ENCODE data around the gene PEA15. TPM values are rescaled to one million over a fixed set of nuclear protein-coding genes. Genes with fewer than 3 reads are reported as not detected.

The PEA15 gene
- total and polyA plus RNA-seq, 2 donors (not counting 3 experiments of a cell fraction or from before 2014, with no cell fraction given), result 250 to 304 TPM

DNA sequence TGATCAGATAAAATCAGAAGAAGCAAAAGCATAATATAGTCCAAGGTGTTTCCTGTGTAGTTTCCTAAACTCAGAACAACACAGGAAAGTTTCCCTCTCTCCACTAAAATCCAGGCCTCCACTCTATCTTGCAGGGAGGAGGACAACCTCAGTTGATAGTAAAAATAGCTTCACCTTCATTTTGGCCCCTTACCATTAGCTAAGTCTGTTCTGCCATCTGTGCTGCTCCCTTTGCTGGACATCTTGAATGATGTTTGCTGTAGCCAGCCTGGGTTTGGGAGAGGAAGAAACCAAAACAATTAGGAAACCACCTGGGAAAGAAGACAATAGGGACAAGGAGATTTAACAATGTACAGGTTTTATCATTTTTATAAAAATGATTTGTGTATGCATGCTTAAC is 38.6 kb downstream of the PEA15 start:
- no peak overlapping the region for H3K4me3 ChIP-seq (replicated peaks in 1 of 3; ENCODE audit: insufficient read depth in 1 of 3, low read depth in 1 of 3, low read length in 3 of 3)
- FAIRE-seq (no peak), DNase-seq (ENCODE audit: low read depth, low spot score) (peak; percentile 60)
- ChIA-PET POLR2A (interaction anchor here (1.1 kb wide), 1 partner anchor 16 kb away, joined by 3 read pairs; no protein-coding TSS in a partner anchor), CTCF (interaction anchor here (0.7 to 7.5 kb wide), 8 partner anchors 8 to 51 kb away, joined by 3 to 61 read pairs (median 6); no protein-coding TSS in a partner anchor)
- TF ChIP-seq MYC (IDR thresholded peaks at IDR 0.05; ENCODE audit: low read depth, low read length), result no peak
- TF ChIP-seq CTCF (IDR thresholded peaks at IDR 0.05; ENCODE audit: extremely low read depth in 1 of 2, insufficient read depth in 1 of 2, low read depth in 1 of 2, low read length in 2 of 2), result no peak
- no peak for TF ChIP-seq POLR2A (IDR thresholded peaks at IDR 0.05; ENCODE audit: low read depth, low read length)
- TF ChIP-seq JUN (IDR thresholded peaks at IDR 0.05; ENCODE audit: borderline replicate concordance, insufficient read depth, insufficient read length, low read depth), result no peak
- no peak for TF ChIP-seq FOS (IDR thresholded peaks at IDR 0.05; ENCODE audit: borderline replicate concordance, insufficient read depth, low read length)
- no peak for TF ChIP-seq GATA2 (IDR thresholded peaks at IDR 0.05; ENCODE audit: insufficient read depth, insufficient read length, low read depth, low read length)
- TF ChIP-seq EZH2 (IDR thresholded peaks at IDR 0.05; ENCODE audit: borderline replicate concordance, low read depth, low read length, severe bottlenecking), result no peak
- TF ChIP-seq POLR2AphosphoS5 (IDR thresholded peaks at IDR 0.05; ENCODE audit: insufficient read depth, low read depth, low read length), result no peak
- TF ChIP-seq, protein P1, sequence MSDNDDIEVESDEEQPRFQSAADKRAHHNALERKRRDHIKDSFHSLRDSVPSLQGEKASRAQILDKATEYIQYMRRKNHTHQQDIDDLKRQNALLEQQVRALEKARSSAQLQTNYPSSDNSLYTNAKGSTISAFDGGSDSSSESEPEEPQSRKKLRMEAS (IDR thresholded peaks at IDR 0.05; ENCODE audit: insufficient read depth, insufficient read length), result no peak
- no peak overlapping the region for H2AFZ ChIP-seq (ENCODE audit: low read depth, low read length)
- peaks cover 5% of the 10 kb centered on the region for H3K4me1 ChIP-seq (ENCODE audit: control insufficient read depth, extremely low read depth, insufficient read depth, low read length)
- intact Hi-C loops (cut with micrococcal nuclease) (no loop called here), dilution Hi-C loops (cut with MboI; ENCODE audit: extremely low pct_ligation_motif_present, low sequenced_read_pairs) (no loop called here)
- H3K9me1 ChIP-seq (replicated peaks; ENCODE audit: control insufficient read depth, extremely low read depth, insufficient read depth, low read length), result no peaks in the 10 kb centered on the region
- H3K79me2 ChIP-seq (ENCODE audit: control insufficient read depth, insufficient read depth, low read length), result peaks cover 29% of the 10 kb centered on the region
- H3K9ac ChIP-seq (replicated peaks; ENCODE audit: extremely low read depth, insufficient read depth, low read length), result no peak overlapping the region
- H4K20me1 ChIP-seq (replicated peaks; ENCODE audit: control insufficient read depth, extremely low read depth, insufficient read depth, low read length), result no peaks in the 10 kb centered on the region
- no peaks in the 10 kb centered on the region for H3K9me3 ChIP-seq (replicated peaks; ENCODE audit: control insufficient read depth, insufficient read depth, low read length)
- peaks cover 5 to 10% of the 10 kb centered on the region in 2 experiments for H3K36me3 ChIP-seq (ENCODE audit: control insufficient read depth in 2 of 2, extremely low read depth in 1 of 2, insufficient read depth in 2 of 2, low read length in 2 of 2)
- BruUV-seq (replicated peaks), result no TSS peak
- no peak overlapping the region for H3K27ac ChIP-seq (ENCODE audit: insufficient read depth, low read depth, low read length)
- H3K4me2 ChIP-seq (ENCODE audit: insufficient read depth, low read length), result no peak overlapping the region
- no peaks in the 10 kb centered on the region for H3K27me3 ChIP-seq (ENCODE audit: control insufficient read depth in 2 of 2, insufficient read depth in 2 of 2, low read length in 2 of 2)

Measured in endothelial cell of umbilical vein (primary cell).